ENCODE data around the gene TCERG1L. TPM values are rescaled to one million over a fixed set of nuclear protein-coding genes. Genes with fewer than 3 reads are reported as not detected.

Gene TCERG1L
- total and polyA plus RNA-seq, 9 of the 15 experiments (the other 6 are each of a cell fraction or from before 2014, with no cell fraction given): not detected

DNA sequence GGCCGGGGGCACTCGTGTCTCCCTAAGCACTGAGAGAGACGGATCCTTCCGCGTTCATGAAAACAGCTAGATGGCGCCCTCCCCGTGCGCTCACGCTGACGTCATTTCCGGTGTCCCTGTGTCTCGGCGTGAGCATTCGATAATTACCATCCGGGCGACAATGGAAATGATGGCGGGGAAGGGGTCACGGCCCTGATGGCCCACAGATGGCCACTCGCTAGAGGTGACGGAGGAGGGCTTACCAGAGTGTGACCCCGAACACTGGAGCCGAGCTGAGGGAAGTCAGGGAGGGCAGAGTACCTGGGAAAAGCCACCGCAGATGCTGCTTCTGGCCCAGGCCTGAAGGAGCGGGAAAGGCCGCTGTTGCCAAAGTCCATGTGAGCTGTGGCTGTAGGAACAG lies 222.9 kb downstream of the TCERG1L start (continued):
- TF ChIP-seq, protein P1, sequence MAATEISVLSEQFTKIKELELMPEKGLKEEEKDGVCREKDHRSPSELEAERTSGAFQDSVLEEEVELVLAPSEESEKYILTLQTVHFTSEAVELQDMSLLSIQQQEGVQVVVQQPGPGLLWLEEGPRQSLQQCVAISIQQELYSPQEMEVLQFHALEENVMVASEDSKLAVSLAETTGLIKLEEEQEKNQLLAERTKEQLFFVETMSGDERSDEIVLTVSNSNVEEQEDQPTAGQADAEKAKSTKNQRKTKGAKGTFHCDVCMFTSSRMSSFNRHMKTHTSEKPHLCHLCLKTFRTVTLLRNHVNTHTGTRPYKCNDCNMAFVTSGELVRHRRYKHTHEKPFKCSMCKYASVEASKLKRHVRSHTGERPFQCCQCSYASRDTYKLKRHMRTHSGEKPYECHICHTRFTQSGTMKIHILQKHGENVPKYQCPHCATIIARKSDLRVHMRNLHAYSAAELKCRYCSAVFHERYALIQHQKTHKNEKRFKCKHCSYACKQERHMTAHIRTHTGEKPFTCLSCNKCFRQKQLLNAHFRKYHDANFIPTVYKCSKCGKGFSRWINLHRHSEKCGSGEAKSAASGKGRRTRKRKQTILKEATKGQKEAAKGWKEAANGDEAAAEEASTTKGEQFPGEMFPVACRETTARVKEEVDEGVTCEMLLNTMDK (IDR thresholded peaks at IDR 0.05; ENCODE audit: borderline replicate concordance, insufficient read depth, low read depth, low read length, poor library complexity, severe bottlenecking): peak; percentile 88
- TF ChIP-seq SPI1 (IDR thresholded peaks at IDR 0.05; ENCODE audit: borderline replicate concordance, low read depth, low read length) (no peak), TBP (optimal IDR thresholded peaks at IDR 0.05; ENCODE audit: low read depth, low read length) (no peak), NR2C1 (IDR thresholded peaks at IDR 0.05) (no peak), NR2C1 (tag; IDR thresholded peaks at IDR 0.05) (peak; percentile 77), SIRT6 (IDR thresholded peaks at IDR 0.05; ENCODE audit: low read depth, low read length) (no peak), JUNB (CRISPR knock-in tag; conservative IDR thresholded peaks at IDR 0.05) (0 out of 2 replicates have a peak, but pooled peaks have one; percentile 15), ATF1 (CRISPR knock-in tag; IDR thresholded peaks at IDR 0.05) (peak; percentile 66), ATF1 (tag; IDR thresholded peaks at IDR 0.05) (peak; percentile 89), CHD4 (IDR thresholded peaks at IDR 0.05; ENCODE audit: insufficient read depth, insufficient replicate concordance, low read depth, low read length, poor library complexity, severe bottlenecking) (no peak), HMG20B (CRISPR knock-in tag; IDR thresholded peaks at IDR 0.05) (no peak), ZNF274 (IDR thresholded peaks at IDR 0.05; ENCODE audit: borderline replicate concordance, low read depth, low read length) (no peak), ZC3H11A (IDR thresholded peaks at IDR 0.05; ENCODE audit: low read depth, low read length) (no peak), LARP7 (IDR thresholded peaks at IDR 0.05) (no peak), GABPA (tag; conservative IDR thresholded peaks at IDR 0.05; ENCODE audit: low read depth) (peak; percentile 90), ZZZ3 (IDR thresholded peaks at IDR 0.05) (no peak), PTRF (tag; IDR thresholded peaks at IDR 0.05) (no peak), ZNF695 (CRISPR knock-in tag; IDR thresholded peaks at IDR 0.05) (no peak), FOXK1 (CRISPR knock-in tag; IDR thresholded peaks at IDR 0.05; ENCODE audit: borderline replicate concordance) (no peak), SRSF1 (IDR thresholded peaks at IDR 0.05; ENCODE audit: low read depth, low read length) (no peak), ZNF324 (CRISPR knock-in tag; IDR thresholded peaks at IDR 0.05) (no peak), HDAC8 (tag; IDR thresholded peaks at IDR 0.05) (no peak), ZNF3 (CRISPR knock-in tag; IDR thresholded peaks at IDR 0.05) (no peak), LEF1 (IDR thresholded peaks at IDR 0.05) (no peak), FOXA1 (IDR thresholded peaks at IDR 0.05; ENCODE audit: borderline replicate concordance) (no peak), ZNF57 (CRISPR knock-in tag; IDR thresholded peaks at IDR 0.05) (no peak), DNMT1 (IDR thresholded peaks at IDR 0.05) (no peak), PYGO2 (tag; IDR thresholded peaks at IDR 0.05) (no peak)
- TF ChIP-seq, protein P2, sequence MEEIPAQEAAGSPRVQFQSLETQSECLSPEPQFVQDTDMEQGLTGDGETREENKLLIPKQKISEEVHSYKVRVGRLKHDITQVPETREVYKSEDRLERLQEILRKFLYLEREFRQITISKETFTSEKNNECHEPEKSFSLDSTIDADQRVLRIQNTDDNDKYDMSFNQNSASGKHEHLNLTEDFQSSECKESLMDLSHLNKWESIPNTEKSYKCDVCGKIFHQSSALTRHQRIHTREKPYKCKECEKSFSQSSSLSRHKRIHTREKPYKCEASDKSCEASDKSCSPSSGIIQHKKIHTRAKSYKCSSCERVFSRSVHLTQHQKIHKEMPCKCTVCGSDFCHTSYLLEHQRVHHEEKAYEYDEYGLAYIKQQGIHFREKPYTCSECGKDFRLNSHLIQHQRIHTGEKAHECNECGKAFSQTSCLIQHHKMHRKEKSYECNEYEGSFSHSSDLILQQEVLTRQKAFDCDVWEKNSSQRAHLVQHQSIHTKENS (CRISPR knock-in tag; IDR thresholded peaks at IDR 0.05): no peak
